Measurements from ENCODE around the gene LGR5.

DNA sequence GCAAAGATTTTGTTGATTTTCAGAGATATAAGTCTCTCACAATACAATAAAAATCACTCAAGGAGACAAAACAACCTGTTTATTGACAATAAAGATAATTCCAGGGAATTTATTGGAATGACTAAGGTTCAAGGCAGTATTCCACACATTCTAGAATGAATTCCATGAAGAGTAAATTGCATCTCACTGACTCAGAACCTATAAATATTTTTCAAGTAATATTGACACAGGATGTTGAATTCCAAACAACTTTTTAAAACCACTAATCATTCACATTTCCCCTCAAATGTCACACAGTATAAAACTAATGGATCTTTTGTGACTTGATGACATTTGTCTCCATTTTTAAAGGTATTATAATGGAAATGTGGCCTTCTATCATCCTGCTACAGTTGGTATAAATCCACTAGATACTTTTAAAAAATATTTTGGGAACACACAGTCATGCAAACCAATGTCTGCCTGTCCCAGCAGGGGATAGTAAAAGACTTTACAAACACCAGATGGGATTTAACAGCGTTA, 42.1 kb upstream of the LGR5 start:
- TF ChIP-seq, protein P1, sequence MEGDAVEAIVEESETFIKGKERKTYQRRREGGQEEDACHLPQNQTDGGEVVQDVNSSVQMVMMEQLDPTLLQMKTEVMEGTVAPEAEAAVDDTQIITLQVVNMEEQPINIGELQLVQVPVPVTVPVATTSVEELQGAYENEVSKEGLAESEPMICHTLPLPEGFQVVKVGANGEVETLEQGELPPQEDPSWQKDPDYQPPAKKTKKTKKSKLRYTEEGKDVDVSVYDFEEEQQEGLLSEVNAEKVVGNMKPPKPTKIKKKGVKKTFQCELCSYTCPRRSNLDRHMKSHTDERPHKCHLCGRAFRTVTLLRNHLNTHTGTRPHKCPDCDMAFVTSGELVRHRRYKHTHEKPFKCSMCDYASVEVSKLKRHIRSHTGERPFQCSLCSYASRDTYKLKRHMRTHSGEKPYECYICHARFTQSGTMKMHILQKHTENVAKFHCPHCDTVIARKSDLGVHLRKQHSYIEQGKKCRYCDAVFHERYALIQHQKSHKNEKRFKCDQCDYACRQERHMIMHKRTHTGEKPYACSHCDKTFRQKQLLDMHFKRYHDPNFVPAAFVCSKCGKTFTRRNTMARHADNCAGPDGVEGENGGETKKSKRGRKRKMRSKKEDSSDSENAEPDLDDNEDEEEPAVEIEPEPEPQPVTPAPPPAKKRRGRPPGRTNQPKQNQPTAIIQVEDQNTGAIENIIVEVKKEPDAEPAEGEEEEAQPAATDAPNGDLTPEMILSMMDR (IDR thresholded peaks at IDR 0.05; ENCODE audit: control extremely low read depth in 1 of 3, insufficient read depth in 1 of 3, low read depth in 1 of 3, low read length in 3 of 3) = no peak
- no peak for TF ChIP-seq ZNF274 (IDR thresholded peaks at IDR 0.05; ENCODE audit: borderline replicate concordance, extremely low read depth, low read length)
- TF ChIP-seq HDAC2 (IDR thresholded peaks at IDR 0.05; ENCODE audit: borderline replicate concordance in 1 of 2, low read depth in 2 of 2, low read length in 2 of 2) = no peak
- TF ChIP-seq EZH2 (IDR thresholded peaks at IDR 0.05; ENCODE audit: low read depth, low read length, severe bottlenecking) = no peak
- no peak for TF ChIP-seq GTF2F1 (IDR thresholded peaks at IDR 0.05; ENCODE audit: borderline replicate concordance, low read depth, low read length)
